Endothelial cell of umbilical vein (primary cell): ENCODE measurements around the gene HCFC1R1. TPM values are rescaled to one million over a fixed set of nuclear protein-coding genes. Genes with fewer than 3 reads are reported as not detected.

Experiments
- BruUV-seq: library from RNA; stranded (reverse); fragments of 400-500 nt; replicated peaks from 2 replicates; lab custom pipeline; 2021; lab: Mats Ljungman, UMichigan
- CTCF ChIA-PET: fragments of 300-600, 350-600 bp; sonication (Branson Sonifier 250); formaldehyde crosslinking; loops from one replicate; lab custom pipeline; 2021; ENCODE audit warnings: antibody characterized with exemption, inconsistent platforms; lab: Charles Lee
- POLR2A ChIA-PET: fragments of 300-600, 350-600 bp; sonication (Branson Sonifier 250); formaldehyde crosslinking; loops from one replicate; lab custom pipeline; 2021; ENCODE audit warnings: antibody characterized with exemption, inconsistent platforms; lab: Charles Lee
- DNase-seq: peaks from one replicate; pipeline ENCODE4 v3.0.0-alpha.2; 2011; ENCODE audit warnings: low read depth, low spot score
- FAIRE-seq: peaks from 2 replicates; lab custom pipeline; 2011; peaks lifted over from hg19 to GRCh38; lab: Jason Lieb, UNC
- H2AFZ ChIP-seq: 2 replicates; pipeline ENCODE4 v1.6.0; 2012; ENCODE audit warnings: low read depth, low read length, control low read depth, inconsistent platforms
- H3K27ac ChIP-seq: 2 replicates; pipeline ENCODE4 v1.5.1; 2011; ENCODE audit warnings: low read depth, mild to moderate bottlenecking, control low read depth, low read length, moderate library complexity; ENCODE audit not compliant: insufficient read depth
- H3K27me3 ChIP-seq, 2 experiments: 2 replicates each; pipeline versions ENCODE4 v1.6.0 to v1.6.1; 2011; ENCODE audit warnings: low read length in 2 of 2, mixed read lengths in 1 of 2; ENCODE audit not compliant: control insufficient read depth in 2 of 2, insufficient read depth in 2 of 2
- H3K36me3 ChIP-seq, 2 experiments: 2 replicates in 1 of 2; 3 replicates in 1 of 2; pipeline ENCODE4 v1.5.1; 2011; ENCODE audit warnings: low read length in 2 of 2, mild to moderate bottlenecking in 1 of 2, moderate library complexity in 1 of 2; ENCODE audit not compliant: control insufficient read depth in 2 of 2, insufficient read depth in 2 of 2; ENCODE audit errors: extremely low read depth in 1 of 2
- H3K4me1 ChIP-seq: 3 replicates; pipeline ENCODE4 v1.5.1; 2011; ENCODE audit warnings: mild to moderate bottlenecking, low read length; ENCODE audit not compliant: control insufficient read depth, insufficient read depth; ENCODE audit errors: extremely low read depth
- H3K4me2 ChIP-seq: 2 replicates; pipeline ENCODE4 v1.6.1; 2011; ENCODE audit warnings: low read length, control low read depth, mixed read lengths; ENCODE audit not compliant: insufficient read depth
- H3K4me3 ChIP-seq, 3 experiments: fragments of 200-600 bp in 1 of 3; sonication (generic), shearing (Covaris generic) in 1 of 3; replicated peaks in 1 of 3; 2 replicates each; pipeline ENCODE4 v1.5.1; 2011 to 2016; ENCODE audit warnings: control low read depth in 3 of 3, low read length in 3 of 3, mild to moderate bottlenecking in 2 of 3, inconsistent platforms in 1 of 3, low read depth in 1 of 3, moderate library complexity in 1 of 3; ENCODE audit not compliant: insufficient read depth in 1 of 3
- H3K79me2 ChIP-seq: 2 replicates; pipeline ENCODE4 v1.6.0; 2012; ENCODE audit warnings: low read length, inconsistent platforms; ENCODE audit not compliant: control insufficient read depth, insufficient read depth
- H3K9ac ChIP-seq: replicated peaks from 2 replicates; pipeline ENCODE3; 2011; ENCODE audit warnings: low read length, control low read depth; ENCODE audit not compliant: insufficient read depth; ENCODE audit errors: extremely low read depth
- H3K9me1 ChIP-seq: replicated peaks from 3 replicates; pipeline ENCODE4 v1.6.0; 2011; ENCODE audit warnings: mild to moderate bottlenecking, low read length; ENCODE audit not compliant: control insufficient read depth, insufficient read depth; ENCODE audit errors: extremely low read depth
- H3K9me3 ChIP-seq: replicated peaks from 2 replicates; pipeline ENCODE4 v1.5.1; 2012; ENCODE audit warnings: low read length, inconsistent platforms; ENCODE audit not compliant: control insufficient read depth, insufficient read depth
- H4K20me1 ChIP-seq: replicated peaks from 2 replicates; pipeline ENCODE3; 2011; ENCODE audit warnings: mild to moderate bottlenecking, low read length; ENCODE audit not compliant: control insufficient read depth, insufficient read depth; ENCODE audit errors: extremely low read depth
- EZH2 ChIP-seq: IDR thresholded peaks from 2 replicates; pipeline ENCODE4 v1.6.1; 2012; ENCODE audit warnings: borderline replicate concordance, low read depth, mild to moderate bottlenecking, moderate library complexity, low read length, inconsistent platforms; ENCODE audit not compliant: severe bottlenecking
- FOS ChIP-seq: IDR thresholded peaks from 2 replicates; pipeline ENCODE4 v1.6.1; 2011; ENCODE audit warnings: mild to moderate bottlenecking, low read length, moderate library complexity, borderline replicate concordance; ENCODE audit not compliant: insufficient read depth
- GATA2 ChIP-seq: IDR thresholded peaks from 2 replicates; pipeline ENCODE4 v1.7.0; 2011; ENCODE audit warnings: low read depth, mild to moderate bottlenecking, moderate library complexity, mixed read lengths, low read length; ENCODE audit not compliant: insufficient read length, insufficient read depth
- JUN ChIP-seq: IDR thresholded peaks from 2 replicates; pipeline ENCODE4 v1.6.1; 2011; ENCODE audit warnings: borderline replicate concordance, low read depth; ENCODE audit not compliant: insufficient read length, insufficient read depth
- MYC ChIP-seq: IDR thresholded peaks from one replicate; pipeline ENCODE4 v1.6.1; 2011; ENCODE audit warnings: mild to moderate bottlenecking, low read depth, low read length
- POLR2A ChIP-seq: IDR thresholded peaks from 2 replicates; pipeline ENCODE4 v1.6.1; 2012; ENCODE audit warnings: low read depth, mild to moderate bottlenecking, control low read depth, low read length
- POLR2AphosphoS5 ChIP-seq: IDR thresholded peaks from 2 replicates; pipeline ENCODE4 v1.6.1; 2012; ENCODE audit warnings: low read depth, mild to moderate bottlenecking, control low read depth, low read length, moderate library complexity; ENCODE audit not compliant: insufficient read depth
- dilution Hi-C: fragments of 300-500 bp; cut with MboI; formaldehyde crosslinking; loops from one replicate; pipeline ENCODE4 v1.15.0; 2019; ENCODE audit warnings: low sequenced_read_pairs; ENCODE audit not compliant: extremely low pct_ligation_motif_present
- intact Hi-C: fragments of 100-400 bp; cut with micrococcal nuclease; formaldehyde crosslinking; loops from one replicate; pipeline ENCODE4 v1.10.0; 2022
- polyA plus RNA-seq, 4 experiments: library from polyadenylated mRNA; depleted of rRNA in 3 of 4; stranded (reverse) in 3 of 4; unstranded in 1 of 4; fragments of >200 nt; gene quantifications; 2 replicates each; pipeline versions ENCODE4 v1.2.1 to v1.2.3, GENCODE V29; 2011 to 2012; ENCODE audit warnings: missing spikeins in 1 of 4
- total RNA-seq: library from RNA; stranded (reverse); gene quantifications from 2 replicates; pipeline ENCODE4 v1.2.3, GENCODE V29; 2021
- TF ChIP-seq, protein P1 (sequence below): IDR thresholded peaks from 2 replicates; pipeline ENCODE4 v1.6.1; 2011; ENCODE audit not compliant: insufficient read depth, insufficient read length
- TF ChIP-seq, protein P2 (sequence below), 2 donors: IDR thresholded peaks; 1 replicate in 1 of 2; 2 replicates in 1 of 2; pipeline ENCODE4 v1.5.1; 2011; ENCODE audit warnings: low read length in 2 of 2, mild to moderate bottlenecking in 2 of 2, moderate library complexity in 2 of 2, control low read depth in 1 of 2, inconsistent platforms in 1 of 2, low read depth in 1 of 2; ENCODE audit not compliant: insufficient read depth in 1 of 2; ENCODE audit errors: extremely low read depth in 1 of 2

The HCFC1R1 gene
- total and polyA plus RNA-seq, 2 donors (not counting 3 experiments of a cell fraction or from before 2014, with no cell fraction given) = 28.7 to 49.3 TPM

DNA sequence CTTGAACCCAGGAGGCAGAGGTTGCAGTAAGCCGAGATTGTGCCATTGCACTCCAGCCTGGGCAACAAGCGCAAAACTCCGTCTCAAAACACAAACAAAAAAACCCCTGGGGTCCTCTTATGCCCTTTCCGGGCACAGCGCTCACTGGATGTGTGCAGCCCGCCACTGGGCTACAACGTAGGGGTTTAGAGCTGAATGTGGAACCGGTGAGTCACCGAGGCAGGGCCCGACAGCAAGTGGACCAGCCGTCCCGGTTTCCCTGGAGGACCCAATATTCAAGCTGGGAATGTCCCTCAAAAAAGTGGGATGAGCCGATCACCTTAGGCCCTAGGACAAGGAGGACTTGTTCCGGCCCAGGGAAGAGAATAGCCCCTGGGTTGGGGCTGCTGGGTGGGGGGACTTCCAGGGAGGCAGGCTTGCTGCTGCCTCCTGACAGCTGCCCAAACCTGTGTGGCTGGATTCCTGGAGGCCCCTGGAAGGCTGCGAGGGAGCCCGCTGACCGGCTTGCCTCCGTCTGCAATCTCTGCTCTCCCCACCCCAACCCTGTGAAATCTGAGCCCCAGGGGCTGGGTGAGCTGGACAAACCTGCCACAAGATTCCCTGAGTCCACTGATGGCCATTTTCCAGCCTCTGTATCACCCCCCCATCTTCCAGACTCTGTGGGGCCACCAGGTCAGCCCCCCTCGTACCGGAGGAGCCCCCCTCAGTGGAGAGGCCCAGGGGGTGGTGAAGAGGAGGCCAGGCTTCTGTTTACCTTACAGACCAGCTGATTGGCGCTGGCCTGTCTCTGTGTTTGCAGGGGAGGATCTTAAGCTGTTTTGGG, 14.0 kb downstream of the HCFC1R1 start:
- POLR2A ChIA-PET = interaction anchor here (1.2 kb wide), 1 partner anchor 10 kb away, joined by 6 read pairs; the partner anchor contains the start of gene TNFRSF12A
- Histone ChIP-seq H2AFZ (no peak overlapping the region), H3K9me1 (no peaks in the 10 kb centered on the region), H3K27ac (no peak overlapping the region), H3K4me3 (no peak overlapping the region), H3K9ac (no peak overlapping the region), H3K27me3 (peaks cover 20 to 21% of the 10 kb centered on the region in 2 experiments), H3K9me3 (no peaks in the 10 kb centered on the region), H3K4me2 (no peak overlapping the region), H4K20me1 (no peaks in the 10 kb centered on the region), H3K4me1 (peaks cover 16% of the 10 kb centered on the region), H3K79me2 (no peaks in the 10 kb centered on the region), H3K36me3 (no peaks in the 10 kb centered on the region)
- no peak for DNase-seq
- FAIRE-seq = no peak
- dilution Hi-C loops (no loop called here), intact Hi-C loops (no loop called here)
- CTCF ChIA-PET = interaction anchor here (1.8 to 2.0 kb wide), 3 partner anchors 11 to 40 kb away, joined by 4 to 9 read pairs (median 7); partner anchors contain the start of genes PAQR4 and TNFRSF12A
- TF ChIP-seq MYC (no peak), FOS (no peak), JUN (no peak)
- BruUV-seq = no TSS peak

- dilution Hi-C loops = no loop called here
- POLR2A ChIA-PET = interaction anchor here (1.8 kb wide), 1 partner anchor 12 kb away, joined by 11 read pairs; the partner anchor contains the start of gene TNFRSF12A
These were observed 15.1 kb downstream of the HCFC1R1 start for GRCh38 chr16:3008690-3009037.

More at GRCh38 chr16:3008690-3009037, 15.1 kb downstream of the HCFC1R1 start:
- H3K9ac ChIP-seq = no peak overlapping the region
- DNase-seq (no peak), FAIRE-seq (no peak)
- H3K4me2 ChIP-seq = no peak overlapping the region
- no peak overlapping the region for H3K4me3 ChIP-seq
- no peaks in the 10 kb centered on the region for H3K9me3 ChIP-seq
- H3K27ac ChIP-seq = no peak overlapping the region
- CTCF ChIA-PET = interaction anchor here (1.7 to 1.8 kb wide), 3 partner anchors 11 to 23 kb away, joined by 6 to 10 read pairs (median 8); partner anchors contain the start of gene TNFRSF12A
- TF ChIP-seq GATA2 (no peak), MYC (no peak), JUN (no peak), FOS (no peak), POLR2AphosphoS5 (no peak), POLR2A (no peak), EZH2 (no peak)
- TF ChIP-seq, protein P1, sequence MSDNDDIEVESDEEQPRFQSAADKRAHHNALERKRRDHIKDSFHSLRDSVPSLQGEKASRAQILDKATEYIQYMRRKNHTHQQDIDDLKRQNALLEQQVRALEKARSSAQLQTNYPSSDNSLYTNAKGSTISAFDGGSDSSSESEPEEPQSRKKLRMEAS = no peak
- TF ChIP-seq, protein P2, sequence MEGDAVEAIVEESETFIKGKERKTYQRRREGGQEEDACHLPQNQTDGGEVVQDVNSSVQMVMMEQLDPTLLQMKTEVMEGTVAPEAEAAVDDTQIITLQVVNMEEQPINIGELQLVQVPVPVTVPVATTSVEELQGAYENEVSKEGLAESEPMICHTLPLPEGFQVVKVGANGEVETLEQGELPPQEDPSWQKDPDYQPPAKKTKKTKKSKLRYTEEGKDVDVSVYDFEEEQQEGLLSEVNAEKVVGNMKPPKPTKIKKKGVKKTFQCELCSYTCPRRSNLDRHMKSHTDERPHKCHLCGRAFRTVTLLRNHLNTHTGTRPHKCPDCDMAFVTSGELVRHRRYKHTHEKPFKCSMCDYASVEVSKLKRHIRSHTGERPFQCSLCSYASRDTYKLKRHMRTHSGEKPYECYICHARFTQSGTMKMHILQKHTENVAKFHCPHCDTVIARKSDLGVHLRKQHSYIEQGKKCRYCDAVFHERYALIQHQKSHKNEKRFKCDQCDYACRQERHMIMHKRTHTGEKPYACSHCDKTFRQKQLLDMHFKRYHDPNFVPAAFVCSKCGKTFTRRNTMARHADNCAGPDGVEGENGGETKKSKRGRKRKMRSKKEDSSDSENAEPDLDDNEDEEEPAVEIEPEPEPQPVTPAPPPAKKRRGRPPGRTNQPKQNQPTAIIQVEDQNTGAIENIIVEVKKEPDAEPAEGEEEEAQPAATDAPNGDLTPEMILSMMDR (IDR thresholded peaks at IDR 0.05; ENCODE audit: extremely low read depth in 1 of 2, insufficient read depth in 1 of 2, low read depth in 1 of 2, low read length in 2 of 2) = no peak
- BruUV-seq = no TSS peak
- no peaks in the 10 kb centered on the region for H3K36me3 ChIP-seq
- no peaks in the 10 kb centered on the region for H4K20me1 ChIP-seq
- peaks cover 19 to 20% of the 10 kb centered on the region in 2 experiments for H3K27me3 ChIP-seq
- H3K4me1 ChIP-seq = peaks cover 16% of the 10 kb centered on the region
- H3K79me2 ChIP-seq = no peaks in the 10 kb centered on the region
- H3K9me1 ChIP-seq = no peaks in the 10 kb centered on the region
- intact Hi-C loops = no loop called here
- no peak overlapping the region for H2AFZ ChIP-seq
